ENCODE results near the gene MANBA.

Gene MANBA

GRCh38 chr4:102586002-102586643 lies 174.6 kb downstream of the MANBA start:
- no peak for DNase-seq

GRCh38 chr4:102585329-102585728 lies 175.4 kb downstream of the MANBA start:
- no peak for DNase-seq

DNA sequence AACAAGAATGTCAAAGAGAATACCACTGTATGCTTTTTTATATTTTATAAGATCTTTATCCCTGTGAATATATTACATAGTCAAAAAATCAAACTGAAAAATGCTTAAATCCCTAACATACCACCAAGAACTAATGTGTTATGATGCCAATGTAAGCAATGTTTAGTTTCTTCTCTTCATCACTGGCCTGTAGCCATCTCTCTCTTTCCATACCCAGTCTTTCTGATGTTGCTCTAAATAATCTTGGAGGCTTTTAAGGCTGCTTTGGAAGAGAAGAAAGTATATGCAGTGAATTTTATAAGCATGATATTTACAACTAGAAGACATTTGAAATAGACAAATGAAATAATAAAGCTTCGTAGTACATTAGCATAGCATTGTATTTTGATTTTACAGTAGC lies 176.7 kb downstream of the MANBA start:
- DNase-seq = no peak

Measured in activated CD4-positive, alpha-beta T cell treated with anti-CD3 and anti-CD28 coated beads for 1 hour (primary cell).